ENCODE measurements around the gene PIK3AP1. TPM values are rescaled to one million over a fixed set of nuclear protein-coding genes. Genes with fewer than 3 reads are reported as not detected.

PIK3AP1 gene
- total RNA-seq, 2 donors from 2014 or later, result 3.8 to 15.6 TPM

GRCh38 chr10:96693431-96693830 lies 26.9 kb downstream of the PIK3AP1 start:
- Histone ChIP-seq H3K4me3 (no peak overlapping the region), H3K27me3 (replicated peaks; ENCODE audit: insufficient read depth) (no peaks in the 10 kb centered on the region), H3K27ac (no peak overlapping the region), H3K4me1 (replicated peaks) (no peaks in the 10 kb centered on the region), H3K9me3 (no peaks in the 10 kb centered on the region), H3K36me3 (no peaks in the 10 kb centered on the region)
- no peak for TF ChIP-seq POLR2AphosphoS5 (IDR thresholded peaks at IDR 0.05)
- no peak for TF ChIP-seq POLR2A (IDR thresholded peaks at IDR 0.05)
- TF ChIP-seq CTCF (IDR thresholded peaks at IDR 0.05), result no peak
- WGBS, result 97% methylated on average over 3 of the region's 3 CpGs
- intact Hi-C loops (cut with DNase I), result no loop called here
- DNase-seq (ENCODE audit: low spot score), result no peak

- intact Hi-C loops (cut with DNase I), result no loop called here
- no peaks in the 10 kb centered on the region for H3K4me1 ChIP-seq (replicated peaks)
- H3K9me3 ChIP-seq, result no peaks in the 10 kb centered on the region
- H3K27ac ChIP-seq, result no peak overlapping the region
- TF ChIP-seq POLR2AphosphoS5 (IDR thresholded peaks at IDR 0.05) (no peak), POLR2A (IDR thresholded peaks at IDR 0.05) (no peak), CTCF (IDR thresholded peaks at IDR 0.05) (no peak)
- no peak overlapping the region for H3K4me3 ChIP-seq
- WGBS, result 90% methylated on average over 4 of the region's 4 CpGs
- DNase-seq (ENCODE audit: low spot score), result no peak
- H3K27me3 ChIP-seq (replicated peaks; ENCODE audit: insufficient read depth), result no peaks in the 10 kb centered on the region
- H3K36me3 ChIP-seq, result no peaks in the 10 kb centered on the region
Measured at GRCh38 chr10:96692427-96692826, 27.9 kb downstream of the PIK3AP1 start.

- Histone ChIP-seq H3K4me3 (no peak overlapping the region), H3K9me3 (no peaks in the 10 kb centered on the region), H3K27me3 (replicated peaks; ENCODE audit: insufficient read depth) (no peaks in the 10 kb centered on the region), H3K4me1 (replicated peaks) (no peaks in the 10 kb centered on the region), H3K36me3 (no peaks in the 10 kb centered on the region), H3K27ac (no peak overlapping the region)
- no peak for DNase-seq (ENCODE audit: low spot score)
- TF ChIP-seq POLR2AphosphoS5 (IDR thresholded peaks at IDR 0.05) (no peak), POLR2A (IDR thresholded peaks at IDR 0.05) (no peak), CTCF (IDR thresholded peaks at IDR 0.05) (no peak)
- intact Hi-C loops (cut with DNase I), result no loop called here
Measured at GRCh38 chr10:96691761-96692160, 28.6 kb downstream of the PIK3AP1 start.

- no peaks in the 10 kb centered on the region for H3K36me3 ChIP-seq
- DNase-seq (ENCODE audit: low spot score), result no peak
- H3K4me3 ChIP-seq, result no peak overlapping the region
- TF ChIP-seq CTCF (IDR thresholded peaks at IDR 0.05) (no peak), POLR2AphosphoS5 (IDR thresholded peaks at IDR 0.05) (no peak)
- intact Hi-C loops (cut with DNase I), result no loop called here
- no peaks in the 10 kb centered on the region for H3K4me1 ChIP-seq (replicated peaks)
- no peaks in the 10 kb centered on the region for H3K27me3 ChIP-seq (replicated peaks; ENCODE audit: insufficient read depth)
- 76% methylated on average over 9 of the region's 9 CpGs for WGBS
- H3K27ac ChIP-seq, result no peak overlapping the region
- H3K9me3 ChIP-seq, result no peaks in the 10 kb centered on the region
Measured at GRCh38 chr10:96690755-96691730, 29.3 kb downstream of the PIK3AP1 start.

- TF ChIP-seq POLR2A (IDR thresholded peaks at IDR 0.05) (no peak), CTCF (IDR thresholded peaks at IDR 0.05) (no peak), POLR2AphosphoS5 (IDR thresholded peaks at IDR 0.05) (no peak)
- Histone ChIP-seq H3K9me3 (no peaks in the 10 kb centered on the region), H3K4me3 (no peak overlapping the region), H3K4me1 (replicated peaks) (no peaks in the 10 kb centered on the region), H3K27ac (no peak overlapping the region), H3K27me3 (replicated peaks; ENCODE audit: insufficient read depth) (no peaks in the 10 kb centered on the region), H3K36me3 (no peaks in the 10 kb centered on the region)
- DNase-seq (ENCODE audit: low spot score), result no peak
- 85% methylated on average over 4 of the region's 4 CpGs for WGBS
- intact Hi-C loops (cut with DNase I), result no loop called here
Measured at GRCh38 chr10:96688789-96689188, 31.5 kb downstream of the PIK3AP1 start.

All from prostate gland (tissue), 2 donors.